H9 (cell line): ENCODE data around the gene INSR. TPM values are rescaled to one million over a fixed set of nuclear protein-coding genes. Genes with fewer than 3 reads are reported as not detected.

Source experiments
- DNase-seq: peaks from one replicate; pipeline ENCODE4 v3.0.0-alpha.2; 2017
- H2AFZ ChIP-seq: one replicate; pipeline ENCODE4 v1.6.1; 2013; ENCODE audit warnings: mild to moderate bottlenecking, low read length, control low read depth, moderate library complexity
- H2AK5ac ChIP-seq: 2 replicates; pipeline ENCODE4 v1.6.1; 2013; ENCODE audit warnings: low read length, control low read depth, mixed read lengths; ENCODE audit not compliant: insufficient read length
- H2BK120ac ChIP-seq: one replicate; pipeline ENCODE4 v1.6.1; 2013; ENCODE audit warnings: low read depth, mild to moderate bottlenecking, low read length, control low read depth, inconsistent platforms; ENCODE audit not compliant: poor library complexity, severe bottlenecking
- H2BK12ac ChIP-seq: 2 replicates; pipeline ENCODE4 v1.6.1; 2013; ENCODE audit warnings: low read length, control low read depth, mixed read lengths, low read depth; ENCODE audit not compliant: insufficient read length
- H2BK15ac ChIP-seq: 2 replicates; pipeline ENCODE4 v1.6.1; 2013; ENCODE audit warnings: low read depth, low read length, control low read depth
- H2BK20ac ChIP-seq: one replicate; pipeline ENCODE4 v1.6.1; 2013; ENCODE audit warnings: low read depth, mild to moderate bottlenecking, low read length, control low read depth, inconsistent platforms; ENCODE audit not compliant: poor library complexity, severe bottlenecking
- H2BK5ac ChIP-seq: 2 replicates; pipeline ENCODE4 v1.6.1; 2013; ENCODE audit warnings: low read length, control low read depth, mixed read lengths; ENCODE audit not compliant: insufficient read length
- H3K14ac ChIP-seq: 2 replicates; pipeline ENCODE4 v1.6.1; 2013; ENCODE audit warnings: low read length, control low read depth; ENCODE audit not compliant: insufficient read depth
- H3K18ac ChIP-seq: 2 replicates; pipeline ENCODE4 v1.6.1; 2013; ENCODE audit warnings: low read depth, mild to moderate bottlenecking, mixed read lengths, low read length, control low read depth; ENCODE audit not compliant: insufficient read length
- H3K23ac ChIP-seq: 2 replicates; pipeline ENCODE4 v1.6.1; 2013; ENCODE audit warnings: low read length, control low read depth, mixed read lengths, low read depth; ENCODE audit not compliant: insufficient read length
- H3K23me2 ChIP-seq: 2 replicates; pipeline ENCODE4 v1.6.1; 2013; ENCODE audit warnings: low read depth, mild to moderate bottlenecking, mixed read lengths, low read length, control low read depth; ENCODE audit not compliant: insufficient read length, poor library complexity, severe bottlenecking
- H3K27ac ChIP-seq: 2 replicates; pipeline ENCODE4 v1.5.1; 2013; ENCODE audit warnings: low read length, control low read depth, mixed read lengths, low read depth; ENCODE audit not compliant: insufficient read length
- H3K27me3 ChIP-seq: 2 replicates; pipeline ENCODE4 v1.6.1; 2013; ENCODE audit warnings: low read length, control low read depth, inconsistent platforms; ENCODE audit not compliant: insufficient read depth
- H3K4ac ChIP-seq: 2 replicates; pipeline ENCODE4 v1.6.1; 2013; ENCODE audit warnings: low read depth, mild to moderate bottlenecking, control low read depth, inconsistent platforms, low read length, moderate library complexity
- H3K4me1 ChIP-seq: 2 replicates; pipeline ENCODE4 v1.6.1; 2013; ENCODE audit warnings: low read length, control low read depth, inconsistent platforms; ENCODE audit not compliant: insufficient read depth
- H3K4me2 ChIP-seq: 2 replicates; pipeline ENCODE4 v1.6.1; 2013; ENCODE audit warnings: low read length, control low read depth, mixed read lengths; ENCODE audit not compliant: insufficient read length, insufficient read depth
- H3K56ac ChIP-seq: 2 replicates; pipeline ENCODE4 v1.6.1; 2013; ENCODE audit warnings: low read depth, mild to moderate bottlenecking, mixed read lengths, low read length, control low read depth; ENCODE audit not compliant: insufficient read length
- H3K79me1 ChIP-seq: 2 replicates; pipeline ENCODE4 v1.6.1; 2013; ENCODE audit warnings: low read depth, mild to moderate bottlenecking, moderate library complexity, low read length, control low read depth, inconsistent platforms; ENCODE audit not compliant: insufficient read depth, poor library complexity, severe bottlenecking
- H3K79me2 ChIP-seq: 2 replicates; pipeline ENCODE4 v1.6.1; 2013; ENCODE audit warnings: low read length, control low read depth, inconsistent platforms; ENCODE audit not compliant: insufficient read depth
- H3K9ac ChIP-seq: 2 replicates; pipeline ENCODE4 v1.6.1; 2013; ENCODE audit warnings: low read length, control low read depth, mixed read lengths; ENCODE audit not compliant: insufficient read length; ENCODE audit errors: extremely low read depth
- H3K9me3 ChIP-seq: one replicate; pipeline ENCODE4 v1.6.1; 2013; ENCODE audit warnings: low read depth, low read length, inconsistent platforms; ENCODE audit not compliant: control insufficient read depth
- H3T11ph ChIP-seq: one replicate; pipeline ENCODE4 v1.6.1; 2013; ENCODE audit warnings: mild to moderate bottlenecking, low read length, control low read depth, inconsistent platforms
- H4K20me1 ChIP-seq: one replicate; pipeline ENCODE4 v1.6.1; 2013; ENCODE audit not compliant: control insufficient read depth, insufficient read length, insufficient read depth
- H4K5ac ChIP-seq: 2 replicates; pipeline ENCODE4 v1.6.1; 2013; ENCODE audit warnings: low read depth, mild to moderate bottlenecking, mixed read lengths, low read length, control low read depth; ENCODE audit not compliant: insufficient read length
- H4K8ac ChIP-seq: replicated peaks from 2 replicates; pipeline ENCODE4 v1.6.1; 2013; ENCODE audit warnings: low read length, control low read depth, mixed read lengths, low read depth; ENCODE audit not compliant: insufficient read length
- H4K91ac ChIP-seq: 2 replicates; pipeline ENCODE4 v1.6.1; 2013; ENCODE audit warnings: low read depth, mild to moderate bottlenecking, moderate library complexity, mixed read lengths, low read length, control low read depth; ENCODE audit not compliant: insufficient read length
- H3K27ac Mint-ChIP-seq, 3 experiments: 2 replicates in 2 of 3; 3 replicates in 1 of 3; pipeline ENCODE4 v1.8.0; 2020 to 2021; ENCODE audit warnings: mixed read lengths in 3 of 3, mild to moderate bottlenecking in 1 of 3, moderate library complexity in 1 of 3
- H3K27me3 Mint-ChIP-seq: 2 replicates; pipeline ENCODE4 v1.8.0; 2021; ENCODE audit warnings: low read depth, mild to moderate bottlenecking, moderate library complexity, mixed read lengths
- H3K36me3 Mint-ChIP-seq, 3 experiments: 2 replicates in 2 of 3; 3 replicates in 1 of 3; pipeline ENCODE4 v1.8.0; 2020 to 2021; ENCODE audit warnings: low read depth in 3 of 3, mixed read lengths in 3 of 3; ENCODE audit not compliant: insufficient read depth in 1 of 3
- H3K4me1 Mint-ChIP-seq, 2 experiments: 2 replicates each; pipeline ENCODE4 v1.8.0; 2020; ENCODE audit warnings: mixed read lengths in 2 of 2
- H3K4me3 Mint-ChIP-seq, 2 experiments: 2 replicates in 1 of 2; 3 replicates in 1 of 2; pipeline ENCODE4 v1.8.0; 2020 to 2021; ENCODE audit warnings: mild to moderate bottlenecking in 2 of 2, mixed read lengths in 2 of 2, moderate library complexity in 1 of 2
- H3K9me3 Mint-ChIP-seq, 2 experiments: 2 replicates in 1 of 2; 3 replicates in 1 of 2; pipeline ENCODE4 v1.8.0; 2020; ENCODE audit warnings: mild to moderate bottlenecking in 2 of 2, mixed read lengths in 2 of 2, moderate library complexity in 1 of 2
- CTCF ChIP-seq: fragments of 200-600 bp; sonication (generic); conservative IDR thresholded peaks from 3 replicates; pipeline ENCODE4 v1.8.0; 2021; ENCODE audit warnings: antibody characterized with exemption, mild to moderate bottlenecking
- WGBS: extraction: QIAGEN DNeasy Blood & Tissue Kit; methylation state at CpG from one replicate; pipeline ENCODE4 v1.1.7; 2013; ENCODE audit warnings: missing lambda C conversion rate, low lambda C conversion rate, mixed read lengths; ENCODE audit not compliant: insufficient read length; ENCODE audit errors: extremely low coverage; 5-methylcytosine and 5-hydroxymethylcytosine counted together
- total RNA-seq: library from RNA; stranded (reverse); gene quantifications from 2 replicates; pipeline ENCODE4 v1.2.1, GENCODE V29; 2021

The INSR gene
- total RNA-seq, 1 experiment from 2014 or later = 39.8 TPM

GRCh38 chr19:7225741-7226140, 68.5 kb downstream of the INSR start:
- H2BK12ac ChIP-seq = no peak overlapping the region
- no peak overlapping the region for H3K27ac ChIP-seq
- no peak overlapping the region for H3K14ac ChIP-seq

More at GRCh38 chr19:7225741-7226140, 68.5 kb downstream of the INSR start:
- Histone ChIP-seq H3K4me2 (no peak overlapping the region), H3K4me1 (no peaks in the 10 kb centered on the region), H3K23me2 (no peaks in the 10 kb centered on the region), H2BK20ac (no peak overlapping the region), H2AFZ (no peak overlapping the region), H3K9me3 (no peaks in the 10 kb centered on the region), H4K5ac (no peak overlapping the region), H2BK120ac (no peak overlapping the region), H3K56ac (no peak overlapping the region), H3K23ac (no peak overlapping the region), H3K9ac (no peak overlapping the region), H4K91ac (no peak overlapping the region), H2BK5ac (no peak overlapping the region), H2AK5ac (no peak overlapping the region), H2BK15ac (no peak overlapping the region), H3K18ac (no peak overlapping the region), H4K20me1 (no peaks in the 10 kb centered on the region), H3K27me3 (no peaks in the 10 kb centered on the region), H3K79me1 (peaks cover 3% of the 10 kb centered on the region), H3T11ph (no peak overlapping the region), H3K79me2 (no peaks in the 10 kb centered on the region; the same call in 1 of the 2 replicates), H3K4ac (no peak overlapping the region), H4K8ac (no peak overlapping the region)
- H3K27ac Mint-ChIP-seq = peak overlapping the region in 1 of 3 experiments; percentile 51; a peak in 1 of 7 replicates
- WGBS = no CpG with 5 or more reads among the region's 10 CpGs
- no peak for TF ChIP-seq CTCF
- no peaks in the 10 kb centered on the region for H3K27me3 Mint-ChIP-seq
- no peak overlapping the region for H3K4me3 Mint-ChIP-seq
- H3K9me3 Mint-ChIP-seq = no peaks in the 10 kb centered on the region
- no peaks in the 10 kb centered on the region; a peak in 1 of 7 replicates for H3K36me3 Mint-ChIP-seq
- H3K4me1 Mint-ChIP-seq = peaks cover 15 to 20% of the 10 kb centered on the region in 2 experiments
- DNase-seq = no peak
